Neural cell (in vitro differentiated cells): Measurements from ENCODE around the gene DFFA. TPM values are rescaled to one million over a fixed set of nuclear protein-coding genes. Genes with fewer than 3 reads are reported as not detected.

Experiments
- H2AFZ ChIP-seq: fragments of 200-600, 300-800 bp; sonication (generic), shearing (Covaris generic); 2 replicates; pipeline ENCODE4 v1.6.0; 2014; ENCODE audit warnings: low read depth, mild to moderate bottlenecking, antibody characterized with exemption, low read length, moderate library complexity
- H3F3A ChIP-seq: fragments of 200-600 bp; shearing (Covaris generic); 2 replicates; pipeline ENCODE4 v1.6.1; 2016; ENCODE audit warnings: mild to moderate bottlenecking, moderate library complexity, mixed read lengths, antibody characterized with exemption, low read length; ENCODE audit not compliant: insufficient read depth, poor library complexity, severe bottlenecking
- H3K27ac ChIP-seq: fragments of 200-600, 300-800 bp; sonication (generic), shearing (Covaris generic); 2 replicates; pipeline ENCODE4 v1.5.1; 2014; ENCODE audit warnings: mild to moderate bottlenecking, low read length, moderate library complexity
- H3K27me3 ChIP-seq: fragments of 300-800, 200-600 bp; sonication (generic), shearing (Covaris generic); 2 replicates; pipeline ENCODE4 v1.6.0; 2014; ENCODE audit warnings: mild to moderate bottlenecking, low read depth, low read length, moderate library complexity; ENCODE audit not compliant: insufficient read depth
- H3K36me3 ChIP-seq: fragments of 300-800, 200-600 bp; sonication (generic), shearing (Covaris generic); 2 replicates; pipeline ENCODE4 v1.5.1; 2014; ENCODE audit warnings: mild to moderate bottlenecking, antibody characterized with exemption, low read length, moderate library complexity; ENCODE audit not compliant: insufficient read depth
- H3K4me2 ChIP-seq: fragments of 300-800, 200-600 bp; sonication (generic), shearing (Covaris generic); 2 replicates; pipeline ENCODE4 v1.6.0; 2014; ENCODE audit warnings: mild to moderate bottlenecking, low read length
- H3K4me3 ChIP-seq: fragments of 300-800, 200-600 bp; sonication (generic), shearing (Covaris generic); 2 replicates; pipeline ENCODE4 v1.5.1; 2014; ENCODE audit warnings: mild to moderate bottlenecking, low read length, moderate library complexity
- H3K79me2 ChIP-seq: fragments of 200-600 bp; shearing (Covaris generic); replicated peaks from 2 replicates; pipeline ENCODE4 v1.6.0; 2014; ENCODE audit warnings: mild to moderate bottlenecking, low read length, moderate library complexity; ENCODE audit not compliant: insufficient read depth
- H3K9ac ChIP-seq: fragments of 300-800, 200-600 bp; sonication (generic), shearing (Covaris generic); 2 replicates; pipeline ENCODE4 v1.6.1; 2016; ENCODE audit warnings: mild to moderate bottlenecking, low read length, mixed read lengths
- H3K9me2 ChIP-seq: fragments of 200-600 bp; shearing (Covaris generic); 2 replicates; pipeline ENCODE4 v1.6.1; 2016; ENCODE audit warnings: mild to moderate bottlenecking, low read length, mixed read lengths; ENCODE audit not compliant: insufficient read depth
- H3K9me3 ChIP-seq: fragments of 200-600, 300-800 bp; sonication (generic), shearing (Covaris generic); 2 replicates; pipeline ENCODE4 v1.6.1; 2016; ENCODE audit warnings: mild to moderate bottlenecking, mixed run types, low read length, moderate library complexity, mixed read lengths
- H4K20me1 ChIP-seq: fragments of 200-600 bp; shearing (Covaris generic); 2 replicates; pipeline ENCODE4 v1.6.1; 2016; ENCODE audit warnings: mild to moderate bottlenecking, mixed run types; ENCODE audit not compliant: insufficient read depth
- CTCF ChIP-seq: fragments of 450-650 bp; IDR thresholded peaks from 2 replicates; pipeline ENCODE4 v1.5.1; 2014; ENCODE audit warnings: antibody characterized with exemption, mild to moderate bottlenecking, moderate library complexity; ENCODE audit not compliant: poor library complexity, severe bottlenecking
- EP300 ChIP-seq: fragments of 450-650 bp; conservative IDR thresholded peaks from 2 replicates; pipeline ENCODE4 v1.6.1; 2014; ENCODE audit warnings: antibody characterized with exemption, mild to moderate bottlenecking, moderate library complexity; ENCODE audit not compliant: poor library complexity, severe bottlenecking
- EZH2 ChIP-seq: fragments of 200-600, 300-800 bp; shearing (Covaris generic), sonication (generic); IDR thresholded peaks from 2 replicates; pipeline ENCODE4 v1.6.1; 2014; ENCODE audit warnings: antibody characterized with exemption, low read length, borderline replicate concordance, mild to moderate bottlenecking; ENCODE audit not compliant: insufficient read depth, poor library complexity, severe bottlenecking
- MXI1 ChIP-seq: fragments of 450-650 bp; conservative IDR thresholded peaks from 2 replicates; pipeline ENCODE4 v1.6.1; 2014; ENCODE audit warnings: antibody characterized with exemption, mild to moderate bottlenecking; ENCODE audit not compliant: poor library complexity, severe bottlenecking
- POLR2AphosphoS5 ChIP-seq: IDR thresholded peaks from 2 replicates; pipeline ENCODE4 v1.6.1; 2012
- RAD21 ChIP-seq: fragments of 450-650 bp; conservative IDR thresholded peaks from 2 replicates; pipeline ENCODE4 v1.6.1; 2014; ENCODE audit warnings: antibody characterized with exemption, mild to moderate bottlenecking, moderate library complexity
- REST ChIP-seq: IDR thresholded peaks from 2 replicates; pipeline ENCODE4 v1.6.1; 2012; ENCODE audit warnings: borderline replicate concordance
- SMC3 ChIP-seq: fragments of 450-650 bp; conservative IDR thresholded peaks from 2 replicates; pipeline ENCODE4 v1.6.1; 2014; ENCODE audit warnings: antibody characterized with exemption, mild to moderate bottlenecking, moderate library complexity; ENCODE audit not compliant: poor library complexity
- TAF1 ChIP-seq: IDR thresholded peaks from 2 replicates; pipeline ENCODE4 v1.6.1; 2012; ENCODE audit warnings: low read depth
- polyA plus RNA-seq: library from polyadenylated mRNA; depleted of rRNA; stranded (reverse); fragments of >200 nt; gene quantifications from 2 replicates; pipeline ENCODE4 v1.2.3, GENCODE V29; 2014

DFFA gene
- polyA plus RNA-seq, 1 donor from 2014 or later: 32.7 TPM

- no peak overlapping the region for H3K9ac ChIP-seq
- H3K9me3 ChIP-seq: no peaks in the 10 kb centered on the region
Observed at GRCh38 chr1:10444795-10445397, 27.4 kb downstream of the DFFA start.

GRCh38 chr1:10444248-10444647 is 28.1 kb downstream of the DFFA start:
- H2AFZ ChIP-seq: no peak overlapping the region
- no peaks in the 10 kb centered on the region for H3K79me2 ChIP-seq
- TF ChIP-seq EZH2 (no peak), EP300 (no peak), TAF1 (no peak), CTCF (no peak), REST (no peak)

More at GRCh38 chr1:10444795-10445397, 27.4 kb downstream of the DFFA start:
- H3K4me2 ChIP-seq: no peak overlapping the region
- H3K36me3 ChIP-seq: no peaks in the 10 kb centered on the region
- H3K27ac ChIP-seq: no peak overlapping the region
- no peaks in the 10 kb centered on the region for H3K27me3 ChIP-seq
- no peak overlapping the region for H2AFZ ChIP-seq
- H3K4me3 ChIP-seq: no peak overlapping the region
- TF ChIP-seq EZH2 (no peak), SMC3 (no peak), RAD21 (no peak), TAF1 (no peak), REST (no peak), EP300 (no peak), POLR2AphosphoS5 (no peak), MXI1 (no peak), CTCF (no peak)
- H3K9me2 ChIP-seq: no peaks in the 10 kb centered on the region
- no peaks in the 10 kb centered on the region for H4K20me1 ChIP-seq
- no peaks in the 10 kb centered on the region for H3F3A ChIP-seq
- no peaks in the 10 kb centered on the region for H3K79me2 ChIP-seq

More at GRCh38 chr1:10444248-10444647, 28.1 kb downstream of the DFFA start:
- no peaks in the 10 kb centered on the region for H3K9me3 ChIP-seq
- H3K9me2 ChIP-seq: no peaks in the 10 kb centered on the region
- no peaks in the 10 kb centered on the region for H4K20me1 ChIP-seq
- no peaks in the 10 kb centered on the region for H3K36me3 ChIP-seq
- no peaks in the 10 kb centered on the region for H3K27me3 ChIP-seq
- H3F3A ChIP-seq: no peaks in the 10 kb centered on the region
- H3K27ac ChIP-seq: no peak overlapping the region
- no peak overlapping the region for H3K4me2 ChIP-seq
- no peak overlapping the region for H3K4me3 ChIP-seq
- no peak overlapping the region for H3K9ac ChIP-seq
